ENCODE data around the gene IGFL3. TPM values are rescaled to one million over a fixed set of nuclear protein-coding genes. Genes with fewer than 3 reads are reported as not detected.
"Not testable (repeated sequence)": the region's sequence is repeated elsewhere in the genome, so short reads cannot be mapped to it uniquely, and the experiment has no call there.

Gene IGFL3
- not detected for polyA plus RNA-seq (ENCODE audit: insufficient read length in 3 of 3)
- long read RNA-seq, donor 1 = 0 reads
- long read RNA-seq, donor 2 = 0 reads
- long read RNA-seq, donor 3 = 0 reads
- long read RNA-seq, donor 4 = 0 reads
- long read RNA-seq, donor 5 = 0 reads
- long read RNA-seq, donor 6 = 0 reads
- long read RNA-seq, donor 7 = 0 reads
- long read RNA-seq, donor 8 = 0 reads
- long read RNA-seq, donor 9 = 0 reads
- long read RNA-seq, donor 10 = 0 reads
- long read RNA-seq, donor 11 = 0 reads
- long read RNA-seq, donor 12 = 0 reads
- long read RNA-seq, donor 13 = 0 reads
- long read RNA-seq, donor 14 = 0 reads
- long read RNA-seq, donor 15 = 0 reads
- long read RNA-seq, donor 16 = 0 reads

GRCh38 chr19:46124638-46125115 lies at the start of gene IGFL3:
IGFL3 (minus strand) TSS chr19:46124688; CDS start chr19:46124649, 39 bp downstream.
- no peak for DNase-seq

GRCh38 chr19:46173886-46174480 lies 49.5 kb upstream of the IGFL3 start:
- no peak for DNase-seq

GRCh38 chr19:46162731-46163130 lies 38.2 kb upstream of the IGFL3 start:
- no peak for DNase-seq

GRCh38 chr19:46161642-46162257 lies 37.3 kb upstream of the IGFL3 start:
- DNase-seq = not testable (repeated sequence)

GRCh38 chr19:46160233-46160775 lies 35.8 kb upstream of the IGFL3 start:
- no peak for DNase-seq

GRCh38 chr19:46159418-46160232 lies 35.1 kb upstream of the IGFL3 start:
- no peak for DNase-seq

- DNase-seq = no peak
Observed at GRCh38 chr19:46155237-46155636, 30.7 kb upstream of the IGFL3 start.

- DNase-seq = no peak
Observed at GRCh38 chr19:46150606-46151005, 26.1 kb upstream of the IGFL3 start.

GRCh38 chr19:46147791-46148288 lies 23.4 kb upstream of the IGFL3 start, which contains the start of gene IGFL2:
IGFL2 (plus strand) TSS chr19:46148238; CDS start chr19:46148279, 41 bp downstream.
- DNase-seq = no peak

GRCh38 chr19:46147166-46147740 lies 22.8 kb upstream of the IGFL3 start:
- DNase-seq = no peak

- no peak for DNase-seq
Observed at GRCh38 chr19:46144756-46145155, 20.3 kb upstream of the IGFL3 start.

- no peak for DNase-seq
Observed at GRCh38 chr19:46142294-46142693, 17.8 kb upstream of the IGFL3 start.

- no peak for DNase-seq
Observed at GRCh38 chr19:46141421-46141820, 16.9 kb upstream of the IGFL3 start.

GRCh38 chr19:46137915-46138473 lies 13.5 kb upstream of the IGFL3 start:
- DNase-seq = no peak

- no peak for DNase-seq
Observed at GRCh38 chr19:46134527-46134926, 10.0 kb upstream of the IGFL3 start.

- no peak for DNase-seq
Observed at GRCh38 chr19:46133777-46134241, 9.3 kb upstream of the IGFL3 start.

GRCh38 chr19:46133101-46133627 lies 8.7 kb upstream of the IGFL3 start:
- peak; percentile 48 for DNase-seq

- no peak for DNase-seq
Observed at GRCh38 chr19:46132508-46133100, 8.1 kb upstream of the IGFL3 start.

GRCh38 chr19:46131485-46132143 lies 7.1 kb upstream of the IGFL3 start:
- DNase-seq = no peak
